Esophagus muscularis mucosa (tissue), 3 donors: ENCODE results near the gene APOL3.

Source experiments
- CTCF ChIP-seq, 3 experiments: fragments of 200-600 bp in 2 of 3; fragments of 450-650 bp in 1 of 3; sonication (generic) in 2 of 3; IDR thresholded peaks; one replicate each; pipeline ENCODE4 v1.5.1; 2017 to 2019; ENCODE audit warnings: antibody characterized with exemption in 3 of 3, mild to moderate bottlenecking in 2 of 3, moderate library complexity in 1 of 3
- POLR2A ChIP-seq: fragments of 450-650 bp; IDR thresholded peaks from one replicate; pipeline ENCODE4 v1.6.1; 2017; ENCODE audit warnings: antibody characterized with exemption, moderate library complexity, mild to moderate bottlenecking, low read depth
- POLR2AphosphoS5 ChIP-seq, 2 donors: sonication (generic); formaldehyde crosslinking; IDR thresholded peaks; one replicate each; pipeline ENCODE4 v1.6.1; 2017; ENCODE audit warnings: antibody characterized with exemption in 2 of 2

GRCh38 chr22:36147196-36147791 lies 13.3 kb downstream of the APOL3 start:
- TF ChIP-seq CTCF (IDR thresholded peaks at IDR 0.05) (no peak), POLR2A (no peak), POLR2AphosphoS5 (IDR thresholded peaks at IDR 0.05) (no peak)
